ENCODE measurements around the gene PDIA3.
"Not testable (repeated sequence)": the region's sequence is repeated elsewhere in the genome, so short reads cannot be mapped to it uniquely, and the experiment has no call there.

PDIA3 gene

GRCh38 chr15:43746245-43746902, at the start of gene PDIA3:
TSS of gene PDIA3 (plus strand) at chr15:43746438. CDS start at chr15:43746540, 102 bp downstream.
- peak; percentile 65 to 85 for DNase-seq

- DNase-seq, result no peak
Measured at GRCh38 chr15:43702174-43702573, 44.1 kb upstream of the PDIA3 start.

- DNase-seq, result no peak
Measured at GRCh38 chr15:43702701-43703424, 43.4 kb upstream of the PDIA3 start.

- DNase-seq, result not testable (repeated sequence)
Measured at GRCh38 chr15:43710431-43711131, 35.7 kb upstream of the PDIA3 start.

- DNase-seq, result no peak
Measured at GRCh38 chr15:43723151-43723550, 23.1 kb upstream of the PDIA3 start.

- not testable (repeated sequence) for DNase-seq
Measured at GRCh38 chr15:43726306-43726705, 19.9 kb upstream of the PDIA3 start.

- DNase-seq, result not testable (repeated sequence)
Measured at GRCh38 chr15:43728053-43728725, 18.0 kb upstream of the PDIA3 start.

GRCh38 chr15:43735416-43735815, 10.8 kb upstream of the PDIA3 start:
- no peak for DNase-seq

- DNase-seq, result not testable (repeated sequence)
Measured at GRCh38 chr15:43746903-43747309, 668 bp downstream of the PDIA3 start.

GRCh38 chr15:43748376-43748775, 2.1 kb downstream of the PDIA3 start:
- no peak for DNase-seq

- no peak for DNase-seq
Measured at GRCh38 chr15:43749690-43750345, 3.6 kb downstream of the PDIA3 start.

GRCh38 chr15:43751885-43752284, 5.6 kb downstream of the PDIA3 start:
- no peak for DNase-seq

GRCh38 chr15:43762824-43763223, 16.6 kb downstream of the PDIA3 start:
- DNase-seq, result no peak

- no peak for DNase-seq
Measured at GRCh38 chr15:43763819-43764446, 17.7 kb downstream of the PDIA3 start.

GRCh38 chr15:43769584-43770228, 23.5 kb downstream of the PDIA3 start:
- DNase-seq, result peak in 1 of 2 experiments; percentile 13

- no peak for DNase-seq
Measured at GRCh38 chr15:43771816-43772215, 25.6 kb downstream of the PDIA3 start.

GRCh38 chr15:43772624-43773023, 26.4 kb downstream of the PDIA3 start:
- DNase-seq, result no peak

GRCh38 chr15:43774062-43774461, 27.8 kb downstream of the PDIA3 start:
- DNase-seq, result no peak

GRCh38 chr15:43775411-43775965, 29.2 kb downstream of the PDIA3 start:
- DNase-seq, result peak; percentile 29 to 53

GRCh38 chr15:43776101-43776717, 30.0 kb downstream of the PDIA3 start:
- peak in 1 of 2 experiments; percentile 1 for DNase-seq

Data from NCI-H1930 (cell line).